SK-N-MC (cell line): ENCODE data around the gene TAS2R19.
"Not testable (repeated sequence)": the region's sequence is repeated elsewhere in the genome, so short reads cannot be mapped to it uniquely, and the experiment has no call there.

Experiments
- DNase-seq: peaks from one replicate; pipeline ENCODE4 v3.0.0-alpha.2; 2011; ENCODE audit warnings: low read depth, low spot score
- H3K27ac ChIP-seq: fragments of 200-600 bp; sonication (generic); 2 replicates; pipeline ENCODE4 v1.5.1; 2016; ENCODE audit warnings: mixed run types
- H3K36me3 ChIP-seq: fragments of 200-600 bp; sonication (generic); 2 replicates; pipeline ENCODE4 v1.6.1; 2017; ENCODE audit warnings: antibody characterized with exemption, low read length, mixed read lengths; ENCODE audit not compliant: insufficient read depth
- H3K4me3 ChIP-seq: fragments of 200-600 bp; sonication (generic); 2 replicates; pipeline ENCODE4 v1.5.1; 2016
- H3K9ac ChIP-seq: fragments of 200-600 bp; sonication (generic); 2 replicates; pipeline ENCODE4 v1.8.0; 2017; ENCODE audit warnings: mixed run types, mixed read lengths; ENCODE audit not compliant: insufficient read length
- H3K9me3 ChIP-seq: fragments of 200-600 bp; sonication (generic); 2 replicates; pipeline ENCODE4 v1.6.1; 2017; ENCODE audit warnings: low read depth, mild to moderate bottlenecking, antibody characterized with exemption, low read length, moderate library complexity, mixed read lengths
- EZH2 ChIP-seq: fragments of 200-600 bp; sonication (generic); IDR thresholded peaks from one replicate; pipeline ENCODE4 v1.6.1; 2017; ENCODE audit warnings: antibody characterized with exemption
- FOXP2 ChIP-seq: optimal IDR thresholded peaks from 2 replicates; pipeline ENCODE3; 2011; ENCODE audit warnings: mild to moderate bottlenecking, moderate library complexity; ENCODE audit not compliant: insufficient read depth; ENCODE audit errors: extremely low read length, control extremely low read depth
- POLR2AphosphoS5 ChIP-seq: IDR thresholded peaks from 2 replicates; pipeline ENCODE4 v1.6.1; 2012; ENCODE audit warnings: mild to moderate bottlenecking, low read depth, low read length, borderline replicate concordance

TAS2R19 gene

GRCh38 chr12:11022520-11022919 is at the start of gene TAS2R19:
TAS2R19 (minus strand) TSS chr12:11022620; CDS start chr12:11022571, 49 bp downstream.
- Histone ChIP-seq H3K27ac (no peak within 1 kb of the TSS), H3K9me3 (0 out of 2 replicates have a peak, but pooled peaks cover 5% of the 10 kb centered on the region), H3K9ac (no peak within 1 kb of the TSS), H3K4me3 (no peak within 1 kb of the TSS), H3K36me3 (peaks cover 13% of the 10 kb centered on the region)
- TF ChIP-seq POLR2AphosphoS5: no peak
- no peak for TF ChIP-seq FOXP2
- TF ChIP-seq EZH2: no peak
- DNase-seq: no peak

GRCh38 chr12:11071414-11071813 is 49.0 kb upstream of the TAS2R19 start:
- DNase-seq: no peak
- Histone ChIP-seq H3K9ac (no peak overlapping the region), H3K27ac (no peak overlapping the region), H3K4me3 (no peak overlapping the region), H3K9me3 (no peaks in the 10 kb centered on the region), H3K36me3 (no peaks in the 10 kb centered on the region)
- TF ChIP-seq FOXP2: no peak
- no peak for TF ChIP-seq POLR2AphosphoS5
- TF ChIP-seq EZH2: no peak

GRCh38 chr12:11070999-11071398 is 48.6 kb upstream of the TAS2R19 start:
- Histone ChIP-seq H3K36me3 (no peaks in the 10 kb centered on the region), H3K9me3 (no peaks in the 10 kb centered on the region), H3K27ac (no peak overlapping the region), H3K4me3 (no peak overlapping the region), H3K9ac (no peak overlapping the region)
- TF ChIP-seq POLR2AphosphoS5 (no peak), FOXP2 (no peak), EZH2 (no peak)
- no peak for DNase-seq

GRCh38 chr12:11069854-11070365 is 47.5 kb upstream of the TAS2R19 start:
- H3K36me3 ChIP-seq: no peaks in the 10 kb centered on the region
- TF ChIP-seq POLR2AphosphoS5 (no peak), EZH2 (no peak)
- H3K9ac ChIP-seq: no peak overlapping the region
- no peak overlapping the region for H3K4me3 ChIP-seq
- DNase-seq: no peak
- H3K27ac ChIP-seq: no peak overlapping the region
- H3K9me3 ChIP-seq: no peaks in the 10 kb centered on the region

- Histone ChIP-seq H3K9me3 (no peaks in the 10 kb centered on the region), H3K4me3 (no peak overlapping the region), H3K27ac (no peak overlapping the region), H3K36me3 (no peaks in the 10 kb centered on the region), H3K9ac (no peak overlapping the region)
- TF ChIP-seq POLR2AphosphoS5 (no peak), FOXP2 (no peak), EZH2 (no peak)
- DNase-seq: no peak
These were observed 45.1 kb upstream of the TAS2R19 start for GRCh38 chr12:11067514-11067913.

- H3K27ac ChIP-seq, H3K4me3 ChIP-seq, H3K36me3 ChIP-seq, H3K9me3 ChIP-seq, H3K9ac ChIP-seq, DNase-seq: not testable (repeated sequence)
These were observed 39.8 kb upstream of the TAS2R19 start, which contains the start of gene TAS2R46 for GRCh38 chr12:11062194-11062593. TAS2R46 (minus strand) TSS chr12:11062294; CDS start chr12:11062294, 0 bp downstream.

GRCh38 chr12:11059784-11060183 is 37.4 kb upstream of the TAS2R19 start:
- TF ChIP-seq POLR2AphosphoS5 (no peak), FOXP2 (no peak), EZH2 (no peak)
- Histone ChIP-seq H3K9me3 (no peaks in the 10 kb centered on the region), H3K9ac (no peak overlapping the region), H3K36me3 (no peaks in the 10 kb centered on the region), H3K27ac (no peak overlapping the region), H3K4me3 (no peak overlapping the region)
- no peak for DNase-seq

- TF ChIP-seq EZH2: no peak
- no peak for TF ChIP-seq POLR2AphosphoS5
- no peak for TF ChIP-seq FOXP2
These were observed 36.6 kb upstream of the TAS2R19 start for GRCh38 chr12:11059041-11059440.

GRCh38 chr12:11055306-11055705 is 32.9 kb upstream of the TAS2R19 start:
- no peak overlapping the region for H3K4me3 ChIP-seq
- no peak for DNase-seq
- 0 out of 2 replicates have a peak, but pooled peaks cover 3% of the 10 kb centered on the region for H3K9me3 ChIP-seq
- H3K27ac ChIP-seq: no peak overlapping the region
- peaks cover 6% of the 10 kb centered on the region for H3K36me3 ChIP-seq
- no peak overlapping the region for H3K9ac ChIP-seq
- TF ChIP-seq EZH2 (no peak), POLR2AphosphoS5 (no peak)

More at GRCh38 chr12:11059041-11059440, 36.6 kb upstream of the TAS2R19 start:
- no peaks in the 10 kb centered on the region for H3K9me3 ChIP-seq
- H3K4me3 ChIP-seq: no peak overlapping the region
- H3K27ac ChIP-seq: no peak overlapping the region
- H3K36me3 ChIP-seq: no peaks in the 10 kb centered on the region
- no peak for DNase-seq
- H3K9ac ChIP-seq: no peak overlapping the region

GRCh38 chr12:11049806-11050531 is 27.5 kb upstream of the TAS2R19 start:
- H3K36me3 ChIP-seq: peaks cover 26% of the 10 kb centered on the region
- not testable (repeated sequence) for H3K9me3 ChIP-seq, DNase-seq, H3K9ac ChIP-seq, H3K4me3 ChIP-seq, H3K27ac ChIP-seq

- H3K27ac ChIP-seq, H3K4me3 ChIP-seq, H3K36me3 ChIP-seq, H3K9me3 ChIP-seq, DNase-seq, H3K9ac ChIP-seq: not testable (repeated sequence)
These were observed 18.9 kb upstream of the TAS2R19 start for GRCh38 chr12:11041366-11041765.
